WTC11 (cell line): ENCODE results near the gene ABTB2.

Experiments
- ELF4 ChIP-seq: sonication (generic); formaldehyde crosslinking; IDR thresholded peaks from 2 replicates; pipeline ENCODE4 v1.8.1; 2022; ENCODE audit warnings: low read depth, mild to moderate bottlenecking, moderate library complexity, missing genetic modification reagents
- FOXP1 ChIP-seq: sonication (generic); formaldehyde crosslinking; IDR thresholded peaks from 2 replicates; pipeline ENCODE4 v1.8.0; 2022; ENCODE audit warnings: missing genetic modification reagents, mild to moderate bottlenecking, moderate library complexity, borderline replicate concordance
- MYBL2 ChIP-seq: sonication (generic); formaldehyde crosslinking; IDR thresholded peaks from 2 replicates; pipeline ENCODE4 v1.8.1; 2023; ENCODE audit warnings: mild to moderate bottlenecking, moderate library complexity, missing genetic modification reagents
- TEAD1 ChIP-seq: sonication (generic); formaldehyde crosslinking; IDR thresholded peaks from 2 replicates; pipeline ENCODE4 v1.8.0; 2022; ENCODE audit warnings: mild to moderate bottlenecking, missing genetic modification reagents
- TF ChIP-seq, protein P1 (sequence below): fragments of 200-600 bp; IDR thresholded peaks from 2 replicates; pipeline ENCODE4 v1.8.0; 2022; ENCODE audit warnings: antibody characterized with exemption
- TF ChIP-seq, protein P2 (sequence below): sonication (generic); formaldehyde crosslinking; IDR thresholded peaks from 2 replicates; pipeline ENCODE4 v1.8.0; 2022; ENCODE audit warnings: mild to moderate bottlenecking, missing genetic modification reagents

DNA sequence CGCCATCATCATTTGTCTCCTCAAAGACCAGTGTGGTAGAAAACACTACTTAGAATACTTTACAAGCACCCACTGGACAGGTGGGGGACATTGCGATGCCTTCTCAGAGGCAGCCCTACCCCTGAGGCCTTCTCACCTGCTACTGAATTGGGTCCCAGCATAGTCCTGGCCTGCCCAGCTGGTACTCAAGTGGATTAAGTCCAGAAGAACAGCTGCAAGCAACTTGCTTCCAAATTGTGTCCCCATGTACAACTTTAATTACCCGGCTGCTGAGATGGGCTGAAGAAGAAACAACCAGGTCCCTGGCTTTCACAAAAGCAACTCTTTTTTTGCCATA, 12.3 kb downstream of the ABTB2 start:
- TF ChIP-seq, protein P1, sequence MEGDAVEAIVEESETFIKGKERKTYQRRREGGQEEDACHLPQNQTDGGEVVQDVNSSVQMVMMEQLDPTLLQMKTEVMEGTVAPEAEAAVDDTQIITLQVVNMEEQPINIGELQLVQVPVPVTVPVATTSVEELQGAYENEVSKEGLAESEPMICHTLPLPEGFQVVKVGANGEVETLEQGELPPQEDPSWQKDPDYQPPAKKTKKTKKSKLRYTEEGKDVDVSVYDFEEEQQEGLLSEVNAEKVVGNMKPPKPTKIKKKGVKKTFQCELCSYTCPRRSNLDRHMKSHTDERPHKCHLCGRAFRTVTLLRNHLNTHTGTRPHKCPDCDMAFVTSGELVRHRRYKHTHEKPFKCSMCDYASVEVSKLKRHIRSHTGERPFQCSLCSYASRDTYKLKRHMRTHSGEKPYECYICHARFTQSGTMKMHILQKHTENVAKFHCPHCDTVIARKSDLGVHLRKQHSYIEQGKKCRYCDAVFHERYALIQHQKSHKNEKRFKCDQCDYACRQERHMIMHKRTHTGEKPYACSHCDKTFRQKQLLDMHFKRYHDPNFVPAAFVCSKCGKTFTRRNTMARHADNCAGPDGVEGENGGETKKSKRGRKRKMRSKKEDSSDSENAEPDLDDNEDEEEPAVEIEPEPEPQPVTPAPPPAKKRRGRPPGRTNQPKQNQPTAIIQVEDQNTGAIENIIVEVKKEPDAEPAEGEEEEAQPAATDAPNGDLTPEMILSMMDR, result no peak
- TF ChIP-seq FOXP1 (CRISPR knock-in tag), result no peak
- TF ChIP-seq MYBL2 (CRISPR knock-in tag), result no peak
- TF ChIP-seq, protein P2, sequence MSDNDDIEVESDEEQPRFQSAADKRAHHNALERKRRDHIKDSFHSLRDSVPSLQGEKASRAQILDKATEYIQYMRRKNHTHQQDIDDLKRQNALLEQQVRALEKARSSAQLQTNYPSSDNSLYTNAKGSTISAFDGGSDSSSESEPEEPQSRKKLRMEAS (CRISPR knock-in tag), result no peak
- no peak for TF ChIP-seq ELF4
- no peak for TF ChIP-seq TEAD1 (CRISPR knock-in tag)
